Measurements from ENCODE around the gene MYCBP. TPM values are rescaled to one million over a fixed set of nuclear protein-coding genes. Genes with fewer than 3 reads are reported as not detected.

MYCBP gene
- total and polyA plus RNA-seq, 2 of the 8 experiments (the other 6 are each of a cell fraction or from before 2014, with no cell fraction given), result 22.4 to 38.2 TPM

DNA sequence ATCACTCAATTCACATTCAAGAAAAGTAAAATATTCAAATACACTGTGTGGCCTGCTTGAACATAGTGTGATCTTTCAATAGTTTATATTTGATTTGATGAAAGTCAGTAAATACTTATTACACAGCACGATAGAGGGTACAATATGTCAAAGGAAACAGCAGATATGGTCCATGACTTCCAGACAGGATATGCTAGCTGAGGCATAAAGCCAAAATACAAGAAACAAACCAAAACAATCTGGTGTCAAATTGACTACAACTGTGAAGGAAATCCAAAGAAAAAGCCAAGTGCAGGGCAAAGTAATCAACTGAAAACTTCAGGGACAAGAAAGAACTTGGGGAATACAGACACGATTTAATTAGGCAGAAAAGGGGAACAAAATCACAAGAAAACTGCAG lies 32.9 kb downstream of the MYCBP start:
- no peak overlapping the region for H2BK12ac ChIP-seq (ENCODE audit: low read depth, low read length)
- H4K8ac ChIP-seq (ENCODE audit: extremely low read depth, insufficient read depth, low read length), result no peak overlapping the region
- no peaks in the 10 kb centered on the region for H3K79me1 ChIP-seq (ENCODE audit: low read depth, low read length)
- H3K18ac ChIP-seq (ENCODE audit: extremely low read depth, low read length), result no peak overlapping the region
- no peak overlapping the region for H2BK20ac ChIP-seq (ENCODE audit: low read length)
- WGBS, 2 experiments (ENCODE audit: extremely low coverage in 1 of 2, insufficient coverage in 1 of 2, insufficient read length in 1 of 2, insufficient replicate concordance in 2 of 2, low coverage in 1 of 2, low lambda C conversion rate in 2 of 2, missing lambda C conversion rate in 1 of 2), result 90% methylated on average over 2 of the region's 2 CpGs; no CpG with 5 or more reads in 1 of the 2 experiments
- no peak overlapping the region for H3K23ac ChIP-seq (ENCODE audit: insufficient read length)
- POLR2A ChIA-PET (ENCODE audit: partially characterized antibody), result no interaction called here
- no peaks in the 10 kb centered on the region for H3K27me3 ChIP-seq (replicated peaks in 1 of 4; ENCODE audit: control insufficient read depth in 3 of 4, extremely low read depth in 1 of 4, insufficient read depth in 3 of 4, low read length in 3 of 4)
- TF ChIP-seq JUND (IDR thresholded peaks at IDR 0.05; ENCODE audit: low read length), result no peak
- no peak for DNase-seq (ENCODE audit: low read depth in 1 of 2, low spot score in 2 of 2)
- H2BK5ac ChIP-seq (ENCODE audit: low read depth, low read length), result no peak overlapping the region
- no peaks in the 10 kb centered on the region for H3K9me3 ChIP-seq (ENCODE audit: insufficient read depth in 2 of 2, low read depth in 1 of 2, low read length in 1 of 2)
- H3K56ac ChIP-seq (replicated peaks; ENCODE audit: insufficient read length, low read depth, low read length), result no peak overlapping the region
- H3K4me2 ChIP-seq (ENCODE audit: insufficient read depth in 1 of 2, low read depth in 2 of 2, low read length in 2 of 2), result no peak overlapping the region
- H3K36me3 ChIP-seq (ENCODE audit: control insufficient read depth in 2 of 4, insufficient read depth in 4 of 4, low read length in 3 of 4), result peaks cover 0 to 30% (median 12%) of the 10 kb centered on the region in 4 experiments; a peak in 4 of 8 replicates
- H4K5ac ChIP-seq (ENCODE audit: insufficient read length, low read depth, low read length), result no peak overlapping the region
- H3K9ac ChIP-seq (replicated peaks in 1 of 4; ENCODE audit: extremely low read depth in 1 of 4, low read depth in 3 of 4, low read length in 3 of 4), result no peak overlapping the region
- peaks cover 0 to 2% (median 0%) of the 10 kb centered on the region in 4 experiments; a peak in 2 of 7 replicates for H3K4me1 ChIP-seq (replicated peaks in 1 of 4; ENCODE audit: control insufficient read depth in 3 of 4, insufficient read depth in 4 of 4, low read length in 3 of 4)
- no peak overlapping the region for H2BK120ac ChIP-seq (replicated peaks; ENCODE audit: low read depth, low read length)
- no peak overlapping the region for H3K14ac ChIP-seq (ENCODE audit: insufficient read length)
- CTCF ChIA-PET (ENCODE audit: partially characterized antibody), result interaction anchor here (0.7 kb wide), 1 partner anchor 350 kb away, joined by 3 read pairs; no protein-coding TSS in a partner anchor
- H2AFZ ChIP-seq (ENCODE audit: low read length), result no peak overlapping the region
- H3K4ac ChIP-seq (replicated peaks; ENCODE audit: insufficient read length, low read depth, low read length), result no peak overlapping the region
- no peaks in the 10 kb centered on the region for H3K79me2 ChIP-seq (ENCODE audit: control insufficient read depth in 1 of 2, insufficient read depth in 2 of 2, low read length in 2 of 2)
- FAIRE-seq, result no peak
- no peaks in the 10 kb centered on the region for H4K20me1 ChIP-seq (replicated peaks in 1 of 2; ENCODE audit: control insufficient read depth in 1 of 2, insufficient read depth in 2 of 2, low read length in 2 of 2)
- H4K91ac ChIP-seq (replicated peaks; ENCODE audit: insufficient read length, low read length), result no peak overlapping the region
- H3K27ac ChIP-seq (ENCODE audit: low read depth, low read length), result no peak overlapping the region
- no peak overlapping the region for H2BK15ac ChIP-seq (ENCODE audit: low read length)
- H2AK5ac ChIP-seq (ENCODE audit: low read depth, low read length), result no peak overlapping the region
- H3K23me2 ChIP-seq (ENCODE audit: low read depth, low read length), result no peaks in the 10 kb centered on the region
- H3K4me3 ChIP-seq (ENCODE audit: extremely low read depth in 1 of 4, insufficient read depth in 2 of 4, low read depth in 3 of 4, low read length in 4 of 4), result no peak overlapping the region
